HEK293T (cell line): ENCODE data around the gene SCO2.
A peak's percentile ranks its signal among the peaks of the same experiment; 100 is the strongest.

Experiments used
- CTCF ChIA-PET: fragments of 350-600 bp; formaldehyde crosslinking; extraction: SDS; loops from one replicate; lab custom pipeline; 2021; ENCODE audit warnings: antibody characterized with exemption, inconsistent platforms; lab: Yijun Ruan, JAX
- POLR2A ChIA-PET: fragments of 350-600 bp; formaldehyde crosslinking; extraction: SDS; loops from one replicate; lab custom pipeline; 2020; ENCODE audit warnings: antibody characterized with exemption, inconsistent platforms; lab: Yijun Ruan, JAX
- DNase-seq: peaks from one replicate; pipeline ENCODE4 v3.0.0; 2012; ENCODE audit warnings: mixed read lengths; ENCODE audit errors: extremely low spot score
- ARNT ChIP-seq: fragments of 450-650 bp; IDR thresholded peaks from 2 replicates; pipeline ENCODE4 v1.6.1; 2017; ENCODE audit warnings: mild to moderate bottlenecking
- CTBP1 ChIP-seq: fragments of 450-650 bp; IDR thresholded peaks from 2 replicates; pipeline ENCODE4 v1.6.1; 2016; ENCODE audit warnings: borderline replicate concordance
- ELF4 ChIP-seq: fragments of 450-650 bp; IDR thresholded peaks from 2 replicates; pipeline ENCODE4 v1.6.1; 2017; ENCODE audit warnings: antibody characterized with exemption
- FOXA1 ChIP-seq: fragments of 450-650 bp; IDR thresholded peaks from 2 replicates; pipeline ENCODE4 v1.6.1; 2016; ENCODE audit warnings: mild to moderate bottlenecking
- FOXK2 ChIP-seq: fragments of 450-650 bp; IDR thresholded peaks from 2 replicates; pipeline ENCODE4 v1.6.1; 2016; ENCODE audit warnings: mild to moderate bottlenecking
- FOXM1 ChIP-seq: fragments of 450-650 bp; IDR thresholded peaks from 2 replicates; pipeline ENCODE4 v1.6.1; 2017; ENCODE audit warnings: mild to moderate bottlenecking, borderline replicate concordance
- HDGF ChIP-seq: fragments of 450-650 bp; IDR thresholded peaks from 2 replicates; pipeline ENCODE4 v1.6.1; 2017; ENCODE audit warnings: antibody characterized with exemption, borderline replicate concordance
- L3MBTL2 ChIP-seq: fragments of 450-650 bp; conservative IDR thresholded peaks from 2 replicates; pipeline ENCODE4 v1.6.1; 2016; ENCODE audit warnings: mild to moderate bottlenecking
- LEF1 ChIP-seq: fragments of 450-650 bp; IDR thresholded peaks from 2 replicates; pipeline ENCODE4 v1.6.1; 2017; ENCODE audit warnings: mild to moderate bottlenecking, borderline replicate concordance
- NFRKB ChIP-seq: fragments of 450-650 bp; IDR thresholded peaks from 2 replicates; pipeline ENCODE4 v1.6.1; 2016; ENCODE audit warnings: mild to moderate bottlenecking, moderate library complexity
- PKNOX1 ChIP-seq: fragments of 450-650 bp; IDR thresholded peaks from 2 replicates; pipeline ENCODE4 v1.6.1; 2016
- SP1 ChIP-seq: fragments of 450-650 bp; IDR thresholded peaks from 2 replicates; pipeline ENCODE4 v1.6.1; 2017
- SUZ12 ChIP-seq: fragments of 450-650 bp; IDR thresholded peaks from 2 replicates; pipeline ENCODE4 v1.6.1; 2016; ENCODE audit warnings: mild to moderate bottlenecking
- TARDBP ChIP-seq: fragments of 450-650 bp; IDR thresholded peaks from 2 replicates; pipeline ENCODE4 v1.6.1; 2016
- ZNF384 ChIP-seq: fragments of 450-650 bp; IDR thresholded peaks from 2 replicates; pipeline ENCODE4 v1.6.1; 2016

The SCO2 gene

GRCh38 chr22:50488006-50488677, 37.3 kb downstream of the SCO2 start:
- DNase-seq: no peak
- ChIA-PET CTCF (no interaction called here), POLR2A (no interaction called here)
- TF ChIP-seq FOXA1 (no peak), HDGF (no peak), ARNT (no peak), NFRKB (no peak)

- DNase-seq: no peak
- ChIA-PET POLR2A (interaction anchor here (0.9 kb wide), 2 partner anchors 20 to 38 kb away, joined by 3 read pairs; partner anchors contain the start of genes LMF2, NCAPH2 and SCO2), CTCF (interaction anchor here (1.5 kb wide), 1 partner anchor 11 kb away, joined by 5 read pairs; no protein-coding TSS in a partner anchor)
- TF ChIP-seq ZNF384 (no peak), HDGF (no peak), FOXA1 (no peak), SP1 (no peak), TARDBP (no peak), CTBP1 (no peak), PKNOX1 (no peak), FOXM1 (no peak)
Measured at GRCh38 chr22:50487290-50488005, 38.0 kb downstream of the SCO2 start.

GRCh38 chr22:50486561-50487289, 38.7 kb downstream of the SCO2 start, which contains the start of gene MIOX:
MIOX (plus strand) TSS chr22:50486859; CDS start chr22:50486898, 39 bp downstream.
- TF ChIP-seq SP1 (no peak), ELF4 (no peak), ZNF384 (no peak), SUZ12 (no peak), ARNT (no peak), FOXM1 (no peak), LEF1 (no peak), L3MBTL2 (no peak)
- CTCF ChIA-PET: interaction anchor here (1.5 kb wide), 1 partner anchor 11 kb away, joined by 5 read pairs; no protein-coding TSS in a partner anchor
- POLR2A ChIA-PET: interaction anchor here (0.9 to 1.3 kb wide), 3 partner anchors 21 to 39 kb away, joined by 3 to 5 read pairs (median 3); partner anchors contain the start of genes LMF2, NCAPH2 and SCO2
- no peak for DNase-seq

- DNase-seq: no peak
- TF ChIP-seq L3MBTL2 (0 out of 2 replicates have a peak, but pooled peaks have one; percentile 20), ZNF384 (peak; percentile 58; the same call in 1 of the 2 replicates), ARNT (no peak)
- ChIA-PET CTCF (interaction anchor here (0.6 kb wide), 1 partner anchor 178 kb away, joined by 3 read pairs; the partner anchor contains the start of gene PLXNB2), POLR2A (interaction anchor here (1.3 to 1.5 kb wide), 3 partner anchors 13 to 40 kb away, joined by 4 to 5 read pairs (median 4); partner anchors contain the start of genes LMF2, NCAPH2 and SCO2)
Measured at GRCh38 chr22:50485221-50486131, 39.9 kb downstream of the SCO2 start.

GRCh38 chr22:50483977-50484853, 41.2 kb downstream of the SCO2 start:
- no peak for DNase-seq
- ChIA-PET CTCF (interaction anchor here (0.8 kb wide), 1 partner anchor 14 kb away, joined by 5 read pairs; no protein-coding TSS in a partner anchor), POLR2A (interaction anchor here (0.6 to 1.5 kb wide), 5 partner anchors 9 to 42 kb away, joined by 3 to 5 read pairs (median 4); partner anchors contain the start of genes LMF2, NCAPH2, SBF1 and SCO2)
- TF ChIP-seq HDGF (no peak), SP1 (no peak), CTBP1 (no peak), PKNOX1 (no peak), ELF4 (no peak), FOXA1 (no peak), LEF1 (no peak), SUZ12 (no peak), ARNT (no peak), L3MBTL2 (no peak), NFRKB (no peak), FOXK2 (no peak), FOXM1 (no peak), TARDBP (no peak), ZNF384 (no peak)
